Measurements from ENCODE around the gene NCOA7.

Gene NCOA7

DNA sequence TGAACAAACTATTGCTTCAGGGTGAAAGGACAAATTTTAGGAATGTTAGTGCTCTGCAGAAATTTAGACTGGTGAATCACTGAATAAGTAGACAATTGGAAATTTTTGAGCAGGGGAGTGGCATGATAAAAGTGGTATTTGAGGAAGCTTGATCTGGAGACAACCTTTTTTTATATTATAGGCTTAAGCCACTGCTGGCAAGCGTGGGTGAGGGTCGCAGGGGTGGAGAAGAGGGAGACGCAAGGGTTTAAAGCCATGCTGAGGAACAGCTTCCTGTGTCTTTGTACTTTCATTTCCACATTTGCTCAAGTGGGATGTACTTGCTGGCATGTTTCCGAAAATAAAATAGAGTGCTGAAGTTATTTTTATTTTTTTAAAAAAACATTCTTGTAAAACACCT lies 23.7 kb downstream of the NCOA7 start:
- DNase-seq (ENCODE audit: low read depth in 2 of 2): no peak

DNA sequence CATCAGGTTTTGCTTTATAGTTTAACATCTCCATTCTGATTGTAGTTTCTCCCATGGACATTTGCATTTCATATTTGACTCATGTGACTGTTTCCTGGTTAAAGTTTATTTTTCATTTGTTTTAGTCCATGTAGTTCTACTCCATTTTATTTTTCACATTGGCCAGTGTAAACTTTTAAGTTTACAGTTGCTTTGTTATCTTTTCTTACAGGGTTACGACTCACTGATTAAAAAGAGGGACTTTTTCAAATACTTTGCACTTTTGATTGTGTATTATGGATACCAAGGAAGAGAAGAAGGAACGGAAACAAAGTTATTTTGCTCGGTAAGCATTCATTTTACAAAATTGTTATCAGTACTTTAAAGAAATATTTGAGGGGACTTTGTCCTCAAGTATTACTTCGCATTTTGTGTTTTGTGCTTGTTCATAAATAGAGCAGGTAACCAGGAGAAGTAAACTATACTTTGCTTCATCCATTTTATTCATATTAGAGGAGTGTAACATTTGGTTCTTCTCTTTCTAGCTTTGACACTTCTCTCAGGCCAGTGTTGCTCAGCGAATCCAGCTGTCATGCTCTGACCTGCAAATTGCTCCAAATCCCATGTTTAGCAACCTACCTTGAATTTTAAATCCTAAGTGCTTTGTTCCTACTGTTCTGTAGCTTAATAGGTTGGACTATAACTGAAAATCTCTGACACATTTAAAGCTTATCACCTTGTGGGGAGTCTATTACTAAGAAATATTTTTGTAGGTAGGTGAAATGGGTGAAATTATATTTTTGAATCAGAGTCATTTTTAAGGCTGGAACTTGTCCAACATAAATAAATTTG lies 24.5 kb downstream of the NCOA7 start:
- no peak for DNase-seq (ENCODE audit: low read depth in 2 of 2)

DNA sequence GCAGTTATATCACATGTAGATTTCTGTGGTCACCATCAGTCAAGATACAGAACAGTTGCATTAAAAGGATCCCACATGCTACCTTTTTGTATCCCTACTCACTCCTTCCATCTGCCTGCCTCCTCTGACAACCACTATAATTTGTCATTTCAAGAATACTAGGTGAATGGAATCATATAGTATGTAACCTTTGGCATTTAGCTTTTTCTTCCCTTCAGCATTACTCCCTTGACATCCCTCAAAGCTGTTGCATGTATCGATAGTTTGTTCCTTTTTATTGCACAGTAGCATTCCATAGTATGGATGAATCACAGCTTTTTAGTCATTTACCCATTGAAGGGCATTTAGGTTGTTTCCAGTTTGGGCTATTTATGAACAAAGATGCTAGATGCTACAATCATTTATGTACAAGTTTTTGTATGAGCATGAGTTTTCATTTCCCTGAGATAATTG lies 26.1 kb downstream of the NCOA7 start:
- DNase-seq (ENCODE audit: low read depth in 2 of 2): no peak

DNA sequence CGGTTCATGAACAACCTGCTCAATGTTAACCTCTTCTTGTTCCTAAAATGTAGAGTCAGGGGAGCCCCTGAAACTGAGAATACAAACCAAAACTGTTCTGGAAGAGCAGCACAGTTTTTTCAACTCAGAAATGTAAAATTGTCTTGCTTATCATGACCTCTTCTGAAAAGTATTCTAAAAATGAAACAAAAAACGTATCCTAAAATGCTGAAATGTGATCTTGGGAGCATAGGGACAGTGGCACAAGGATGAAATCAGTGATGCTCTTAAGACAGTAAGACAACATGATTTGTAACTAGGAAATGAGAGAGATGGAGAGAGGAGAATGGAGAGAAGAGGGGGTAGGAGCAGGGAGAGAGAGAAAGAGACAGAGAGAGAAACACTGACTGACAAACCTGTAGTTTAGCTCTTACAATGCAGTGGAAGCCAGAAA lies 27.5 kb downstream of the NCOA7 start:
- DNase-seq (ENCODE audit: low read depth in 2 of 2): no peak

DNA sequence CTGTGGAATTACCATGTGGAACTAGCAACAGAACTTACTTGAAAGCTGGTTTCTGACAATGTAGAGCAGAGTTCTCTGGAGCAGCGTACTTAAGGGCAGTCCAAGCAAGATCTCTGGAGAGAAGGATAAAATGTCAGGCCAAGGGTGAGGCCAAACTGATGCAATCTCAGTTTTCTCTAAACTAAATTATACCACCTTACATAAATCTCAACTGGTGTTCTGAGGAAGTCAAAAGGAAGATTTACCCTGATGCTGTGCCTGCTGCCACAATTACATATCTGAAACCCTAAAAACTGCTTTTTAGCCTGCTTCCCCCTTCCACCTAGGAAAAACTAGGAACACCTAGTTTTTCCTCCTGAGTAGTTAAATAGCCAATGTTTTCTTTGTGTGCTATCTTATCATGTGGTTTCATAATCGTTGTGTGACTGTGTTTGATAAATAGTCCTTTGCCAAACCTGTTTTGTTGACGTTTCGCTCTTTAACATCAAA lies 28.1 kb downstream of the NCOA7 start:
- DNase-seq (ENCODE audit: low read depth in 2 of 2): no peak

DNA sequence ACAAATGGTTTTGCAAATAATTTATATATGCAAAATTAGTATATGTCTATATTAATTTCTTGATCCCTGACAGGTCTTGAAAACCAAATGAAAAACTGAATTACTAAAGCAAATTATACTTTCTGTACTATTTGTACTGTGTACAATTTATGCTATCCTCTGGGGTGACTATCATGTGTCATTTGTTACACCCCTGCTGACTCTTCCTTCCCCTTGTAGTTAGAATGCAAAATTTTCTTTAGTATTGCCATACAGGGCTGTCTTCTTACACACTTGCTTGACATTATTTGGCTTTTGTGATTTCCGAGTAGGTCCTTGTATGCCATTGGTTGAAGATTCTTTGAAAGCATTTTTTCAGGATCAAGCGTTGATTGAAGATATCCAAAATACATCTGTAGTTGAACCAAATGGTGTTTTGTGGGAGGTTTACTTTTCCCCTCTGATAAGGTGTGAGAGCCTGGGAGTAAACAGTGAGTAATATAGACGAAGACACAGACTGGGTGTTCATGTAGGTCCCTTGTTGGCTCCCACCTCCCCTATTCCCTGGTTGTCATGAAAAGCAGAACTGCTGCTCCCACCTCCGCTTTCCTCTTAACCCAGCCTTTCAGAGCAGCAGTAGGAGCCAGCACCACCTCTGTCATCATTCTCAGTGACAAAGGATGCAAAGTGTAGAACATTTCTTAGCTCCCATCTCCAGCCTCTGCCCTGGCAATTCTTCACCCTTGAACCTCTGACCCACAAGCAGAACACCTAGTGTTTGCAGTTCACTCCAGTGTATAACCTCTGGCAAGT lies 29.0 kb downstream of the NCOA7 start:
- no peak for DNase-seq (ENCODE audit: low read depth in 2 of 2)

DNA sequence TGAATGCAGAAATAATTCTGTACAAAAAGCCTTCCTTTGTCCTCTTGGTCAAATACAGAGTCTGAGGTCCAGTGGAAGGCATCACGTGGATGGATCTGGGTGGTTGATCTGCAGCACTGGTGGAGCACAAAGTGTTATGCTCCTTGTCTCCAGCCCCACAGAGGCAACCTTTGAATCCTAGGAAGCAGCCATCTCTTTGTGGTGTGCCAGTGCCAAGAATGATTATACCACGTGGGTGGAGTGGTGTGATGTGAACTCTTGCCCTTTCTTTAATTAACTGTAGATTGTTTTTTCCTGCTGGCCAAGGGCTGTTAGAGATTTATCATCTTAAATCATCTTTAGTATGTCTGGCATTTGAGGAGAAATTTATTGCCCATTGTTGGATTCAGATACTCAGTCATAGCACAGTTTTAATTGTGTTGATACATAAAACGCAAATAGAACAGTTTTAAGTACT lies 31.1 kb downstream of the NCOA7 start:
- no peak for DNase-seq (ENCODE audit: low read depth in 2 of 2)

DNA sequence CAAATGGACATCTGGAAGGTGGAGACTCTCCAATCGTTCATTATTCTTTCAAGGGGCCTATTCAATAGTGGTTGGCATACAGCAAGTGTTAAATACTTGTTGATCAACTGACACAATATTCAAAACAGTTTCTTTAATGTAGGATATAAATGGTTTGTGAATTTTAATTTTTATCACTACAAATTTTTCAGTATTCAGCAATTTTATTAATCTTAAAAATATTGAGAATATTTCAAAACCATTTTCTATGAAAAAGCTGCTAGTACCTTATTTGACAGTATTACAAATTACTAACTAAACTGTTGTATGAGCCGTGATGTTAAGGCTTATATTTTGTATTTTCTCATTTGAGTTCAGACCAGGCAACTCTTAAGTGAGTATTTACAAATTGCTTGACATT lies 32.4 kb downstream of the NCOA7 start:
- DNase-seq (ENCODE audit: low read depth in 2 of 2): no peak

DNA sequence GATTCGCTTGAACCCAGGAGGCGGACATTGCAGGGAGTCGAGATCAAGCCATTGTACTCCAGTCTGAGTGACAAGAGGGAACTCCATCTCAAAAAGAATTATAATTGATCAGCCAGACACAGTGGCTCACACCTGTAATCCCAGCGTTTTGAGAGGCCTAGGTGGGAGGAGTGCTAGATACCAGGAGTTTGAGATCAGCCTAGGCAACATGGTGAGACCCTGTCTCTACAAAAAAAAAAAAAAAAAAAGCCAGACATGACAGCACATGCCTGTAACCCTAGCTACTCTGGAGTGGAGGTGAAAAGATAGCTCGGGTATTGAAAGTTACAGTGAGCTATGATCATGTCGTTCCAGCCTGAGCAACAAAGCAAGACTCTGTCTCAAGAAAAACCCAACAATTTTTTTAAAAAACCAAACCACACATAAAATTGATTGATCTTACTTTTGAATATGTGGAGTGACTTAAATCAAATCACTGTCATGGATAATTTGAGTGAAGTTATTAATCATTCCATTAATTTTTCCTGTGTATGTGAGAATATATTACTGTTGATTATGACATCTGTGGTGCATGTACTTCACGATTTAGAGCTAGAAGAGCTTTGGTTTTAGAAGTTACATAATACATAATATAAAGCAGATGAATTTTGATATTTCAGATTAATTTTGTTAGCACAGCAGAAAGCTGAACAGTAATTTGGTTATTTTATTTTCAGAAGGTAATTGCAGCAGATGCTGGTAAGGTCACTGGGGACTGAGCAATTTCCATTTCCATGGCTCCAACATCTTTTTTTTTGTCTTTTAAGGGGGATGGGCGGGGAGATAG lies 34.4 kb downstream of the NCOA7 start:
- peak; percentile 60 to 62 for DNase-seq (ENCODE audit: low read depth in 2 of 2)

DNA sequence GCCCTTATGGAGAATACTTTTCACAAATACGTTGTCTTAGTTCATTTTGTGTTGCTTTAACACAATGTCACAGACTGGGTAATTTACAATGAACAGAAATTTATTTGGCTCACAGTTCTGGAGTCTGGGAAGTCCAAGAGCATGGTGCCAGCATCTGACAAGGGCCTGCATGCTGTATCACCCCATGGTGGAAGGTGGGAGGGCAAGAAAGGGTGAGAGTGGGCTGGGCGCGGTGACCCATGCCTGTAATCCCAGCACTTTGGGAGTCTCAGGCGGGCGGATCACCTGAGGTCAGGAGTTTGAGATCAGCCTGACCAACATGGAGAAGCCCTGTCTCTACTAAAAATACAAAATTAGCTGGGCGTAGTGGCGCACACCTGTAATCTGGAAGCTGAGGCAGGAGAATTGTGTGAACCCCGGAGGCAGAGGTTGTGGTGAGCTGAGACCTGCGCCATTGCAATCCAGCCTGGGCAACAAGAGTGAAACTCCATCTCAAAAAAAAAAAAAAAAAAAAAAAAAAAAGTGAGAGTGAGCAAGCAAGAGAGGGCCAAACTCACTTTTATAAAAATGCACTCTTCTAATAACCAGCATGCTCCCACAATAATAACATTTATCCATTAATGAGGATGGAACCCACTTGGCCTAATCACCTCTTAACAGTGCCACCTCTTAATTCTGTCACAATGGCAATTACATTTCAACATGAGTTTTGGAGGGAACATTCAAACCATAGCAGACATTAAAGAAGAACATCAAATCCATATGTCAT lies 36.1 kb downstream of the NCOA7 start:
- no peak for DNase-seq (ENCODE audit: low read depth in 2 of 2)

DNA sequence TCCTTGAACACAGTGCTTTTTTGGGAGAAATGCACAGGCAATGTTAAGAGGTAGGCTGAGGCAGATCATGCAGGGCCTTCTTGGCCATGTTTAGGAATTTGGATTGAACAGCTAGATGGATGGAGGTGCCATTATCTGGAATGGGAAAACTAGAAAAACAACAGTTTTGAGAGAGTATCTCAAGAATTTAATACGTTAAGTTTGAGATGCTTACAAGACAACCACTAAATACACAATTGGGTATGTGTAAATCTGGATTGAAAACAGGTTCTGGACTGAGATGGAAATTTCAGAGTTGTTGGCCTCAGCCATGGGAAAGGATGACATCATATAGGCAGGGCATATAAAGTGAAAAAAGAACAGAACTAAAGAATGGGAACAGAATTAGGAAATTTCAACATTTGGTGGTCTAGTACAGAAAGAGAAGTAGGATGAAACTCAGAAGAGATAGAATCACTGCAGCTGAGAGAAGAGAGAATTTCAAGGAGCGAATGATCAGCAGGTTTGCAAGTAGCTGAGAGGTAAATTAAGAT lies 37.1 kb downstream of the NCOA7 start:
- no peak for DNase-seq (ENCODE audit: low read depth in 2 of 2)

DNA sequence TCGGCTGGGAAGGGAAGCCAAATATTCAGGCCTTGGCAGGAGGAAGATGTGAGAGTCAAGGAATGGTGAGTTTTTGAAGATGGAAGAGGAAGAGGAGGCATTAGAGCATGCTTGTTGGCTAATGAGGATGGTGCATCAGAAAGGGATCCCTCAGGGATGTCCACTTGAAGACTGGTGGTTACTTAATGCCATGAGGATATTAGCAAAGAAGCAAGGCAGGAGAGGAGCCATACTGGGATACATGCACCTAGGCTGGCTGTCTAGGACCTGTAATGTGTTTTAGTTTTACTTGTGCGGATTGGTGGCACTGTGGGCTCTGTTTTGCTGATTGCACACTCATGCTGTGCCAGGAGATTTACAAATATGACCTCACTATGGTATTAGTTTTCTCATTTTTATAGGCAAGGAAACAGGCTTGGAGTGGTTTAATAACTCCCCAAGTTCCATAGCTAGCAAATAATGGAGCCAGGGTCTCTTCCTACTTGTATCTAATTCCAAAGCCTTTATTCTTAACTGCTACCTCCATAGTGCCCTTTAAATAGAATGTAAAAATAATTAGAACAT lies 37.8 kb downstream of the NCOA7 start:
- no peak for DNase-seq (ENCODE audit: low read depth in 2 of 2)

DNA sequence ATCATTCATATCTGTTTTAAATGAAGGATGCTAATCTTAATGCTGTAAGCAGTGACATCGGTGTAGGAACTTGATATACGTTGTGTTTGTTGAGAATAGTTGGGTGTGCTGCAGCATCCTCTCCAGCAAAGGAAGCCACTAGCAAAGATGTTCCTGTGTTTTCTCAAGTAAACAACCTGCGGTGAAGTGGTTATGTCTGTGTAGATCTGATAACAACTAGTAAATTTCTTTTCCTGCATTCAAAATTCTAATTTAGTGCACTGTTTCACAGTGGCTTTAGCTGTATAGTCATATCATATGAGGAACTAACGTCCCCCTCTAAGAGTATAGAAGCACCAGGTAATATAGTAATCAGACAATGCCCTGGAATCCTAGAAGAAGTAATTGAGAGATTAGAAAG lies 38.7 kb downstream of the NCOA7 start:
- DNase-seq (ENCODE audit: low read depth in 2 of 2): no peak

DNA sequence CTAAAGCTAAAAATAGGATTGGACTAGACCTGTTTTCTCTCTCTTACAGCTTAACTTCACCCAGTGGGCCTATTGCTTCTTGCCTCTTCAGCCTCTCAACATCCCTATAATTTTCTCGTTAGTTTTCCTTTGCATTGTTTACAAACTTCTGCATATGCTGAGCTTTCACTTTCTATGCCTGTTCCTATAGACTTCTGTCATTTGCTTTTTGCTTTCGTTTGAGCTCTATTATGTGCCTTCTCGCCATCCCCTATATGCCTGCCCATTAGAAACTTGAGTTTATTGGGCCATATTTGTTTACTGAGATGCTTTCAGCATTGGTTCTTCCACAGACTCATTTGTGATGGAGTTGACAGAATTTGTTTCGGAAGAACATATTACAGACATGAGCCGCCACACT lies 40.9 kb downstream of the NCOA7 start:
- DNase-seq (ENCODE audit: low read depth in 2 of 2): no peak

DNA sequence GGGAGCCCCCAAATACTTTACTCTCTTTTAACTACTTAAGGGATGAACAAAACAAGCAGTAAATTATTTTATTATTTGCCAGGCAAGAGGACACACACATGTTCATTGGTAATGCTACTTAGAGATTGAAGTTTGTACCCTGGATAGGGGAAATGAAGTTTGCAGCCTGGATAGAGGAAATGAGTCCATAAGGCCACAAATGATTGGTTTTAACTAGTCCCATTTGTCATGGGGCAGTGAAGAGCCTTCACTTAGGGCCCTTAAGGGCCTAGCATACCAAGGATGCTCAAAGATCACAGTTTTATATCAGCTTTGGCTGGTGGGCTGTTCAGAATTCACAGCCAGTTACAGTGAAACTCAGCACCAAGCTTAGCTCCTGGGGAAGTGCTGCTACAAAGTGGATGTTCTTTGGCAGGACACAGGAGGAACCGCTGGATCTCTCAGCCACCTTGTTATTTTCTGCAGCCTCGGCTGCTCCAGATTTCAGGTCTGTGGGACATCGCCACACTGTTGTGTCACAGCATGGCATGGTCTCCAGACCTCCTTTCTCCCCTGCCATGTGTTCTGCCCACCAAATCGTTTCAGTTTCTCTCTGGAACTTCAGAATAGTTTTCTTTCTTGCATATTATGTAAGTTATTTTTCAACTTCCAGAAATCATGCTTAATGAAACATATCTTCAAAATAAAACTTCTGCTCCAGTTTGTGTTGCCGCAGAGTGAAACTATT lies 41.8 kb downstream of the NCOA7 start:
- no peak for DNase-seq (ENCODE audit: low read depth in 2 of 2)

DNA sequence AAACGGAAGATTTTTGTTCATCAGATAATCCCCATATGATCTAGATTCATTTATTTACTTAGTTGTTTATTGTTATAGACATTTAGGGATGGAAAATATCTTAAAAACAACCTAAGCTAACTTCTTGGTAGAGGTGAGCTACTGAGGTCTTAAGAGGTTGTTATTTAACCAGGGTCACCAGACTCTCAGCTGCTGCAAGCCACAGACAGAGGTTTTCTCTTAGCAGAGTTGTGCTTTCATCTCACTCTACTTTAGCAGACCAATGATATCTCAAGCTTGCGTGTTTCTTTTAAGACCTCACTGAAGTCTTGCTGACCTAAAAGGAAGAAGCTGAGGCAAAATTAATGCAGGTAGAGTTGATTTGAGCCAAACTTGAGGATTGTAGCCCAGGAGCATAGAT lies 43.6 kb downstream of the NCOA7 start:
- DNase-seq (ENCODE audit: low read depth in 2 of 2): no peak

DNA sequence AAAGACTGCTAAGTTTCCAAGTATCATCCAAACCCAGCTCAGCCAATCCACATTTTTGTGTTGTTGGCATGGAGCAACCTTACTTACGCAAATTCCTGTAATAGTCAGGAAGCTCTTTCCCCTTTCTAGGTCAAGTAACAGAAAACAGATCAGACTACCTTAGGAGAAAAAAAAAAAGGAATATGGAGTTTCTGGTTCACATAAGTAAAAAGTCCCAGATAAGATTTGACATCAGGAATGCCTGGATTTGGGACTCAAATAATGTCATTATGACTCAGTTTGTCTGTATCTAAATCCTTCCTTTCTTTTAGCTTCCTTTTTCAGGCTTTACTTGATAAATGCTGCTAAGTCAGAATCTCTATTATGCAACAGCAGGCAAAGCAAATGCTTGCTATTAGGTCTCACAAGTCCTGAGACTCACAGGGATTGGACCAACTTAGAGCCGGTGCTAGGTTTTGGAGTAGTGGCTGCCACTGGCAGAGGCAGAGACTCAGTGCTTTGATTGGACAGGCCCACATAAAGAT lies 44.5 kb downstream of the NCOA7 start:
- peak; percentile 12 to 15 for DNase-seq (ENCODE audit: low read depth in 2 of 2)

DNA sequence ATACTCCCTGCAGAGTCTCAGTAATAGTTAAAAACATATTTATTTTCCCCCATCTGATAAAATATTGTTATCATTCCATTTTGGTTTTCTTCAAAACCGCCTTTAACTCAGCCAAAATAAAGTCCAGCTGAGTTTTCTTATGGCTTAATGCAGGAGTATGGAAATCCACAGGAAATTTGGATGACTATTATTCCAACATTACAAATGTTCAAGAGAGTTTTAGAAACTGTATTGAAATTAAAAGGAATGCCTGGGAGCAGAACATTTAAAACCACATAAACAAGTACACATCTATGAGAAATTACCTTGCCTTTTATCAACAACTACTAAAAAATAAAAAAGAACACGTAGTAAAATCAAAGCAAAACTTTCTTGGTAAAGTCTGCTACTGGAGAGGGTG lies 45.7 kb downstream of the NCOA7 start:
- DNase-seq (ENCODE audit: low read depth in 2 of 2): no peak

DNA sequence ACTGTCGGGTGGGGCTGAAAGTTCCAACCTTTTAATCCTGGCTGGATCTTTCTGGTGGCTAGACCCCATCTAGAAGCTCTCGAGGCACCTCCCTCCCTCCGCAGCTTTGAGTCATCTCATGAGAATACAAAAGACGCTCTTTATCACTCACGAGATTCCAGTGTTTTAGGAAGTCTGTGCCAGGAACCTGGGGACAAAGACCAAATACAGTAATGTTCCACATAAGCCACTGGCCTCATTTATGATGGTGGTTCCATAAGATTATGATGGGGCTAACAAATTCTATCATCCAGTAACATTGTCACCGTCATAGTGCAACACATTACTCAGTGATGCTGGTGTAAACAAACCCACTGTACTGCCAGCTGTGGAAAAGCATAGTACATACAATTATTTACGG lies 48.7 kb downstream of the NCOA7 start:
- DNase-seq (ENCODE audit: low read depth in 2 of 2): no peak

DNA sequence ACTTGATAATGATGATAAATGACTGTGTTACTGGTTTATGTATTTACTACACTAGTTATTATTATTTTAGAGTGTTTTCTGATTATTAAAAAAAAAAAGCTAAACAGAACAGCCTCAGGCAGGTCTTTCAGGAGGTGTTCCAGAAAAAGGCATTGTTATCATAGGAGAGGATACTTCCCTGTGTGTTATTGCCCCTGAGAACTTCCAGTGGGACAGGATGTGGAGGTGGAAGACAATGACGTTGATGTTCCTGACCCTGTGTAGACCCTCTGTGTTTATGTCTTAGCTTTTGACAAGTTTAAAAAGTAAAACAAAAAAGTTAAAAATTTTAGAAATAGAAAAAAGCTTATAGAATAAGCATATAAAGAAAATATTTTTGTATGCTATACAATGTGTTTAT lies 49.1 kb downstream of the NCOA7 start:
- DNase-seq (ENCODE audit: low read depth in 2 of 2): no peak

Measured in fibroblast of skin of left quadriceps (primary cell).